ENCODE data around the gene BCHE. TPM values are rescaled to one million over a fixed set of nuclear protein-coding genes. Genes with fewer than 3 reads are reported as not detected.
"Not testable (repeated sequence)": the region's sequence is repeated elsewhere in the genome, so short reads cannot be mapped to it uniquely, and the experiment has no call there.

The BCHE gene
- total RNA-seq, 1 experiment from 2014 or later, result 22.4 TPM

- BruUV-seq (replicated peaks), result no TSS peak
- ChIA-PET CTCF (no interaction called here), POLR2A (ENCODE audit: low non-redundant PET) (no interaction called here)
- Histone ChIP-seq H3K27ac (ENCODE audit: low read depth, low read length, poor library complexity, severe bottlenecking) (no peak overlapping the region), H3K9me3 (ENCODE audit: low read depth, low read length, poor library complexity, severe bottlenecking) (no peaks in the 10 kb centered on the region), H3K4me1 (ENCODE audit: insufficient read depth, low read length, poor library complexity, severe bottlenecking) (no peaks in the 10 kb centered on the region), H3K36me3 (ENCODE audit: insufficient read depth, low read length, poor library complexity, severe bottlenecking) (no peaks in the 10 kb centered on the region), H3K27me3 (replicated peaks; ENCODE audit: insufficient read depth, low read depth, low read length, poor library complexity) (no peaks in the 10 kb centered on the region), H3K4me3 (ENCODE audit: low read depth, low read length, poor library complexity, severe bottlenecking) (no peak overlapping the region)
- TF ChIP-seq, protein P1, sequence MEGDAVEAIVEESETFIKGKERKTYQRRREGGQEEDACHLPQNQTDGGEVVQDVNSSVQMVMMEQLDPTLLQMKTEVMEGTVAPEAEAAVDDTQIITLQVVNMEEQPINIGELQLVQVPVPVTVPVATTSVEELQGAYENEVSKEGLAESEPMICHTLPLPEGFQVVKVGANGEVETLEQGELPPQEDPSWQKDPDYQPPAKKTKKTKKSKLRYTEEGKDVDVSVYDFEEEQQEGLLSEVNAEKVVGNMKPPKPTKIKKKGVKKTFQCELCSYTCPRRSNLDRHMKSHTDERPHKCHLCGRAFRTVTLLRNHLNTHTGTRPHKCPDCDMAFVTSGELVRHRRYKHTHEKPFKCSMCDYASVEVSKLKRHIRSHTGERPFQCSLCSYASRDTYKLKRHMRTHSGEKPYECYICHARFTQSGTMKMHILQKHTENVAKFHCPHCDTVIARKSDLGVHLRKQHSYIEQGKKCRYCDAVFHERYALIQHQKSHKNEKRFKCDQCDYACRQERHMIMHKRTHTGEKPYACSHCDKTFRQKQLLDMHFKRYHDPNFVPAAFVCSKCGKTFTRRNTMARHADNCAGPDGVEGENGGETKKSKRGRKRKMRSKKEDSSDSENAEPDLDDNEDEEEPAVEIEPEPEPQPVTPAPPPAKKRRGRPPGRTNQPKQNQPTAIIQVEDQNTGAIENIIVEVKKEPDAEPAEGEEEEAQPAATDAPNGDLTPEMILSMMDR (conservative IDR thresholded peaks at IDR 0.05; ENCODE audit: low read depth, low read length), result no peak
- no peak for TF ChIP-seq EZH2 (IDR thresholded peaks at IDR 0.05; ENCODE audit: borderline replicate concordance, low read depth, low read length, poor library complexity, severe bottlenecking)
- intact Hi-C loops (cut with micrococcal nuclease; ENCODE audit: unreplicated experiment), result no loop called here
- DNase-seq (ENCODE audit: low spot score), result no peak
Measured at GRCh38 chr3:165814380-165814779, 22.8 kb downstream of the BCHE start.

DNA sequence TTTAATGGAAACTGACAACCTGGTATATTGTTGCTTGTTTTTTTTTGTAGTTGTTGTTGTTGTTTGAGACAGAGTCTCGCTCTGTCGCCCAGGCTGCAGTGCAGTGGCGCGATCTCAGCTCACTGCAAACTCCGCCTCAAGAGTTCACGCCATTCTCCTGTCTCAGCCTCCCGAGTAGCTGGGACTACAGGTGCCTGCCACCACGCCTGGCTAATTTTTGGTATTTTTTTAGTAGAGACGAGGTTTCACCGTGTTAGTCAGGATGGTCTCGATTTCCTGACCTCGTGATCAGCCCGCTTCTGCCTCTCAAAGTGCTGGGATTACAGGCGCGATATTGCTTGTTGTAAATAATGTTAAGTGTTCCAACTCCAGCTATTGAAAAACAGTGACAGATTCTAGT is 29.3 kb downstream of the BCHE start:
- H3K27me3 ChIP-seq (replicated peaks; ENCODE audit: insufficient read depth, low read depth, low read length, poor library complexity); H3K9me3 ChIP-seq (ENCODE audit: low read depth, low read length, poor library complexity, severe bottlenecking); intact Hi-C loops (cut with micrococcal nuclease; ENCODE audit: unreplicated experiment); POLR2A ChIA-PET (ENCODE audit: low non-redundant PET); H3K4me3 ChIP-seq (ENCODE audit: low read depth, low read length, poor library complexity, severe bottlenecking); BruUV-seq (replicated peaks); H3K27ac ChIP-seq (ENCODE audit: low read depth, low read length, poor library complexity, severe bottlenecking); CTCF ChIA-PET; H3K36me3 ChIP-seq (ENCODE audit: insufficient read depth, low read length, poor library complexity, severe bottlenecking); H3K4me1 ChIP-seq (ENCODE audit: insufficient read depth, low read length, poor library complexity, severe bottlenecking); DNase-seq (ENCODE audit: low spot score): not testable (repeated sequence)

DNA sequence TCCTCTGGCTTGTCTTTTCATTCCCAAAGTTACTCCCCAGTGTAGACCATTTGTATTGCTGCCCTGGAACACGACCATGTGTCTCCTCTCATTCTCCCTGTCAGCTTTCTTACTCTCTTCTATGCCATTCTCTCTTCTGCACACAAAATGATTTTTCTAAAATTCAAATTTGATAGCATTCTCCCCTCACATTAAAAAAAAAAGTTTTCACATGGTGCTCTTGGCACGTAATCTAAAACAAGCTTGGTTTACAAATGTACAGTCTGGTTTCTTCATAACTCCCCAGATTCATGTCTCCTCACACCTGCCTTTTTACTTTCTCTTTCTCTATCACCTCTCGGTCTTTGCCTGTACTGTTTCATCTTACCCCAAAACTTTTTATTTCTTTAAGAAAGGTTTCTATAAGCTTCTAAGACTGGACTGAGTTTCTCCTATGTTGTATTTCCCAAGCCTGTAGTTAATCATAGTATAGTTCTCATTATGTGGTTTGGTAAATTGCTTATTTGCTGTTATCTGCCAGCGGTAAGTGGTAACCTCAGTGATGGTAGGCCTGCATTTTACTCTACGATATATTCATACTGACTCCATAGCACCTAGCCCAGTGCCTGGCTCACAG is 31.2 kb downstream of the BCHE start:
- POLR2A ChIA-PET (ENCODE audit: low non-redundant PET), result no interaction called here
- intact Hi-C loops (cut with micrococcal nuclease; ENCODE audit: unreplicated experiment), result no loop called here
- Histone ChIP-seq H3K27ac (ENCODE audit: low read depth, low read length, poor library complexity, severe bottlenecking) (no peak overlapping the region), H3K27me3 (replicated peaks; ENCODE audit: insufficient read depth, low read depth, low read length, poor library complexity) (no peaks in the 10 kb centered on the region), H3K9me3 (ENCODE audit: low read depth, low read length, poor library complexity, severe bottlenecking) (no peaks in the 10 kb centered on the region), H3K4me1 (ENCODE audit: insufficient read depth, low read length, poor library complexity, severe bottlenecking) (peaks cover 3% of the 10 kb centered on the region), H3K36me3 (ENCODE audit: insufficient read depth, low read length, poor library complexity, severe bottlenecking) (no peaks in the 10 kb centered on the region), H3K4me3 (ENCODE audit: low read depth, low read length, poor library complexity, severe bottlenecking) (no peak overlapping the region)
- BruUV-seq (replicated peaks), result no TSS peak
- TF ChIP-seq EZH2 (IDR thresholded peaks at IDR 0.05; ENCODE audit: borderline replicate concordance, low read depth, low read length, poor library complexity, severe bottlenecking), result no peak
- TF ChIP-seq, protein P1 (conservative IDR thresholded peaks at IDR 0.05; ENCODE audit: low read depth, low read length), result no peak
- DNase-seq (ENCODE audit: low spot score), result no peak
- CTCF ChIA-PET, result no interaction called here

GRCh38 chr3:165803471-165803870 is 33.8 kb downstream of the BCHE start:
- no peak for TF ChIP-seq EZH2 (IDR thresholded peaks at IDR 0.05; ENCODE audit: borderline replicate concordance, low read depth, low read length, poor library complexity, severe bottlenecking)
- TF ChIP-seq, protein P1 (conservative IDR thresholded peaks at IDR 0.05; ENCODE audit: low read depth, low read length), result no peak
- ChIA-PET CTCF (no interaction called here), POLR2A (ENCODE audit: low non-redundant PET) (no interaction called here)
- BruUV-seq (replicated peaks), result no TSS peak
- DNase-seq (ENCODE audit: low spot score), result no peak
- Histone ChIP-seq H3K4me3 (ENCODE audit: low read depth, low read length, poor library complexity, severe bottlenecking) (no peak overlapping the region), H3K36me3 (ENCODE audit: insufficient read depth, low read length, poor library complexity, severe bottlenecking) (no peaks in the 10 kb centered on the region), H3K9me3 (ENCODE audit: low read depth, low read length, poor library complexity, severe bottlenecking) (no peaks in the 10 kb centered on the region), H3K27ac (ENCODE audit: low read depth, low read length, poor library complexity, severe bottlenecking) (no peak overlapping the region), H3K27me3 (replicated peaks; ENCODE audit: insufficient read depth, low read depth, low read length, poor library complexity) (no peaks in the 10 kb centered on the region), H3K4me1 (ENCODE audit: insufficient read depth, low read length, poor library complexity, severe bottlenecking) (peaks cover 6% of the 10 kb centered on the region)
- intact Hi-C loops (cut with micrococcal nuclease; ENCODE audit: unreplicated experiment), result no loop called here
